ENCODE measurements around the gene PPP1R13L.

The PPP1R13L gene

DNA sequence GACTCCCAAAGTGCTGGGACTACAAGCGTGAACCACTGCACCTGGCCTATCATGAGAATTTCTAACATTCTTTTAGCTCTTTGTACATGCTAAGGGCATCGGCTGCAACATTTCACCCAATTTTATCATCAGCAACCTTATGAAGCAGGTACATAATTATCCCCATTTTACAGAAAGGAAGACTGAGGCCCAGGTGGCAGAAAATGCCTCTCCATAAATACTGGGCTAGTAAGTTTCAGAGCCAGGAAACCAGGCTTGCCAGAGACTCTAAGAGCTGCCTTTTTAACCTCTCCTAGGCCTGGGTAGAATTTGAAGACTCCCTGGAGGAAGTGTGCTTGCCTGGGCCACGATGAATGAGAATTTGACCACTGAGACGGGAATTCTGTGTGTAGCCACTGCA is 36.7 kb downstream of the PPP1R13L start:
- no peak overlapping the region for H3K9ac ChIP-seq (ENCODE audit: low read length)
- H3K36me3 ChIP-seq (replicated peaks; ENCODE audit: low read depth, low read length), result peaks cover 18% of the 10 kb centered on the region
- H3K4me1 ChIP-seq (ENCODE audit: low read length), result peaks cover 13% of the 10 kb centered on the region; the same call in 1 of the 2 replicates
- no peak overlapping the region for H3K4me2 ChIP-seq (ENCODE audit: low read length)
- H3K79me2 ChIP-seq (ENCODE audit: low read length), result peaks cover 23% of the 10 kb centered on the region
- no peaks in the 10 kb centered on the region for H3K9me3 ChIP-seq (ENCODE audit: insufficient read depth, low read length)
- H3K27ac ChIP-seq (ENCODE audit: low read length), result no peak overlapping the region
- no peak for TF ChIP-seq EZH2phosphoT487 (IDR thresholded peaks at IDR 0.05; ENCODE audit: low read depth)
- TF ChIP-seq, protein P1, sequence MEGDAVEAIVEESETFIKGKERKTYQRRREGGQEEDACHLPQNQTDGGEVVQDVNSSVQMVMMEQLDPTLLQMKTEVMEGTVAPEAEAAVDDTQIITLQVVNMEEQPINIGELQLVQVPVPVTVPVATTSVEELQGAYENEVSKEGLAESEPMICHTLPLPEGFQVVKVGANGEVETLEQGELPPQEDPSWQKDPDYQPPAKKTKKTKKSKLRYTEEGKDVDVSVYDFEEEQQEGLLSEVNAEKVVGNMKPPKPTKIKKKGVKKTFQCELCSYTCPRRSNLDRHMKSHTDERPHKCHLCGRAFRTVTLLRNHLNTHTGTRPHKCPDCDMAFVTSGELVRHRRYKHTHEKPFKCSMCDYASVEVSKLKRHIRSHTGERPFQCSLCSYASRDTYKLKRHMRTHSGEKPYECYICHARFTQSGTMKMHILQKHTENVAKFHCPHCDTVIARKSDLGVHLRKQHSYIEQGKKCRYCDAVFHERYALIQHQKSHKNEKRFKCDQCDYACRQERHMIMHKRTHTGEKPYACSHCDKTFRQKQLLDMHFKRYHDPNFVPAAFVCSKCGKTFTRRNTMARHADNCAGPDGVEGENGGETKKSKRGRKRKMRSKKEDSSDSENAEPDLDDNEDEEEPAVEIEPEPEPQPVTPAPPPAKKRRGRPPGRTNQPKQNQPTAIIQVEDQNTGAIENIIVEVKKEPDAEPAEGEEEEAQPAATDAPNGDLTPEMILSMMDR (IDR thresholded peaks at IDR 0.05; ENCODE audit: low read depth, low read length), result no peak
- H3K4me3 ChIP-seq (ENCODE audit: low read length), result no peak overlapping the region
- no peaks in the 10 kb centered on the region for H4K20me1 ChIP-seq (ENCODE audit: insufficient read depth, low read length)
- H2AFZ ChIP-seq (ENCODE audit: low read depth, low read length), result no peak overlapping the region
- H3K27me3 ChIP-seq (ENCODE audit: low read depth, low read length), result no peaks in the 10 kb centered on the region

DNA sequence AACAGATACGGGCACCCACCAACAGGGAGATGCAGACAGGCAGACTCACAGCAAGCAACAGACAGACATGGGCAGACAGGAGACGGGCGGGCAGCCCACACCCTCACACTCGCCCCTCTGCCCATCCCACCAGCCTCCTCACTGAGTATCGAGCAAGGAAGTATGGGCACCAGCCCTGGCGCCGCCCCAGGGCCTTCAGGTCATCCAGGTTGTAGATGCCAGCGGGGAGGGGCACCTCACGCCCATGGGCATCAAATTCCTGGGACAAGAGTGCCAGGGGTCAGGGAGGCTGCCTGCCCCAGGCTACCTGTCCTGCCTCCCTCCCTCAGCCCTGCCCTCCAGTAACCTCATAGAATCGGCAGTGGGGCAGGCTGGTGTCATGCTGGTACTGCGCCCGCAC is 40.2 kb downstream of the PPP1R13L start:
- H3K4me3 ChIP-seq (ENCODE audit: low read length), result no peak overlapping the region
- no peaks in the 10 kb centered on the region for H3K9me3 ChIP-seq (ENCODE audit: insufficient read depth, low read length)
- TF ChIP-seq, protein P1 (IDR thresholded peaks at IDR 0.05; ENCODE audit: low read depth, low read length), result no peak
- TF ChIP-seq EZH2phosphoT487 (IDR thresholded peaks at IDR 0.05; ENCODE audit: low read depth), result no peak
- no peaks in the 10 kb centered on the region for H3K27me3 ChIP-seq (ENCODE audit: low read depth, low read length)
- no peaks in the 10 kb centered on the region for H4K20me1 ChIP-seq (ENCODE audit: insufficient read depth, low read length)
- H3K27ac ChIP-seq (ENCODE audit: low read length), result no peak overlapping the region
- H3K4me2 ChIP-seq (ENCODE audit: low read length), result no peak overlapping the region
- no peak overlapping the region for H2AFZ ChIP-seq (ENCODE audit: low read depth, low read length)
- H3K9ac ChIP-seq (ENCODE audit: low read length), result no peak overlapping the region
- peaks cover 32% of the 10 kb centered on the region for H3K36me3 ChIP-seq (replicated peaks; ENCODE audit: low read depth, low read length)
- peaks cover 8% of the 10 kb centered on the region; the same call in 1 of the 2 replicates for H3K4me1 ChIP-seq (ENCODE audit: low read length)
- H3K79me2 ChIP-seq (ENCODE audit: low read length), result peaks cover 17% of the 10 kb centered on the region

DNA sequence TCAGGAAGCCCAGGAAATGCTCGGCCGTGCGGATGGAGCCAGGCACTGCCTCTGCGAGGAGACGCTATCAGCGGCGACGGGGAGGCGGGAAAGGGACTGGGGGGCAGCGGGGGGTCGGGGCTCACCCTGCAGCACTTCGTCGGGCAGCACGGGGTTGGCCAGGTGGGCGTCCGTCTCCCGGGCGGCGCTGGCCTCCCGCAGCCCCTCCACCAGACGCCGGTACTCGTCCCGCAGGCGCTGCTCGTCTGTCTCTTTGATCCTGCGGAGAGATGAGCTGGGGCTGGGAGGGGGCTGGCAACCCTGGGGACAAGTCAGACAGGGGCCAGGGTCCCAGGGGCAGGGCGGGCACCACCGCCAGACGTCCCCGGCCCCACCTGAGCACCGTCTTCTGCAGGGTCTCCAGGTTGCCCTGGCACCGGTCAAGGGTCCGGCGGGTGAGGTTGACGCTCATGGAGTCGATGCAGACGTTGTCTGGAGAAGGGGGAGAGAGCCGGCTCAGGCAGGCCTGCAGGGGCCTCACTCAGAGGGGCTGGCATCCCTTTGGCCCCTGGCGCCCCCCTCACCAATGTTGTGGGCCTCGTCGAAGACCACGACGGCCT is 40.9 kb downstream of the PPP1R13L start:
- no peak overlapping the region for H2AFZ ChIP-seq (ENCODE audit: low read depth, low read length)
- H4K20me1 ChIP-seq (ENCODE audit: insufficient read depth, low read length), result no peaks in the 10 kb centered on the region
- no peaks in the 10 kb centered on the region for H3K27me3 ChIP-seq (ENCODE audit: low read depth, low read length)
- no peak overlapping the region for H3K9ac ChIP-seq (ENCODE audit: low read length)
- H3K36me3 ChIP-seq (replicated peaks; ENCODE audit: low read depth, low read length), result peaks cover 38% of the 10 kb centered on the region
- no peak overlapping the region for H3K27ac ChIP-seq (ENCODE audit: low read length)
- peaks cover 1% of the 10 kb centered on the region; the same call in 1 of the 2 replicates for H3K4me1 ChIP-seq (ENCODE audit: low read length)
- no peak for TF ChIP-seq EZH2phosphoT487 (IDR thresholded peaks at IDR 0.05; ENCODE audit: low read depth)
- no peak overlapping the region for H3K4me2 ChIP-seq (ENCODE audit: low read length)
- peaks cover 10% of the 10 kb centered on the region for H3K79me2 ChIP-seq (ENCODE audit: low read length)
- no peaks in the 10 kb centered on the region for H3K9me3 ChIP-seq (ENCODE audit: insufficient read depth, low read length)
- H3K4me3 ChIP-seq (ENCODE audit: low read length), result no peak overlapping the region

DNA sequence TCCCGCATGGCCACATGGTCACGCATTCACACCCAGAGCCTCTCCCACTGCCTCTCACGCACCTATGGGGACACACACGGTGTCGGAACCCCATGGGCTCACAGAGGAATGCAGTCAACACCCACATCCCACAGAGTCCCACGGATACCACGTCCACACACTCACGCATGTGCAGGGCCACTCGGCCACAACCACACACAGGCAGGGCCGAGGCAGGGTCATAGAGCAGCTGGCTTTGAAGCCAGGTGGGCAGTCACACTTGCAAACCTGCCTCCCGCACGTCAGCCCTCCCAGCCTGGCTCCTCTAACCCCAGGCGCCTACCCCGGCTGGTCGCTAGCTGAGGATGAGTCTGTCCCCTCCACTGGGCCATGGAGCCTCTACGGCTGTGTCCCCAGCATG is 42.6 kb downstream of the PPP1R13L start:
- Histone ChIP-seq H3K4me3 (ENCODE audit: low read length) (no peak overlapping the region), H3K9me3 (ENCODE audit: insufficient read depth, low read length) (no peaks in the 10 kb centered on the region), H3K27me3 (ENCODE audit: low read depth, low read length) (no peaks in the 10 kb centered on the region), H3K4me2 (ENCODE audit: low read length) (no peak overlapping the region), H3K4me1 (ENCODE audit: low read length) (no peaks in the 10 kb centered on the region), H3K79me2 (ENCODE audit: low read length) (no peaks in the 10 kb centered on the region), H3K9ac (ENCODE audit: low read length) (no peak overlapping the region), H2AFZ (ENCODE audit: low read depth, low read length) (no peak overlapping the region), H3K36me3 (replicated peaks; ENCODE audit: low read depth, low read length) (peaks cover 44% of the 10 kb centered on the region), H4K20me1 (ENCODE audit: insufficient read depth, low read length) (no peaks in the 10 kb centered on the region), H3K27ac (ENCODE audit: low read length) (no peak overlapping the region)
- TF ChIP-seq, protein P1 (IDR thresholded peaks at IDR 0.05; ENCODE audit: low read depth, low read length), result no peak
- TF ChIP-seq EZH2phosphoT487 (IDR thresholded peaks at IDR 0.05; ENCODE audit: low read depth), result no peak
